GM19372 (cell line): ENCODE measurements around the gene CMYA5.
"Not testable (repeated sequence)": the region's sequence is repeated elsewhere in the genome, so short reads cannot be mapped to it uniquely, and the experiment has no call there.

Experiments used
- ATAC-seq: cut with Tn5 transposase; IDR thresholded peaks from one replicate; pipeline ENCODE4 v1.9.1; 2021; ENCODE audit warnings: mild to moderate bottlenecking, low read depth, moderate library complexity; ENCODE audit not compliant: unreplicated experiment

CMYA5 gene

DNA sequence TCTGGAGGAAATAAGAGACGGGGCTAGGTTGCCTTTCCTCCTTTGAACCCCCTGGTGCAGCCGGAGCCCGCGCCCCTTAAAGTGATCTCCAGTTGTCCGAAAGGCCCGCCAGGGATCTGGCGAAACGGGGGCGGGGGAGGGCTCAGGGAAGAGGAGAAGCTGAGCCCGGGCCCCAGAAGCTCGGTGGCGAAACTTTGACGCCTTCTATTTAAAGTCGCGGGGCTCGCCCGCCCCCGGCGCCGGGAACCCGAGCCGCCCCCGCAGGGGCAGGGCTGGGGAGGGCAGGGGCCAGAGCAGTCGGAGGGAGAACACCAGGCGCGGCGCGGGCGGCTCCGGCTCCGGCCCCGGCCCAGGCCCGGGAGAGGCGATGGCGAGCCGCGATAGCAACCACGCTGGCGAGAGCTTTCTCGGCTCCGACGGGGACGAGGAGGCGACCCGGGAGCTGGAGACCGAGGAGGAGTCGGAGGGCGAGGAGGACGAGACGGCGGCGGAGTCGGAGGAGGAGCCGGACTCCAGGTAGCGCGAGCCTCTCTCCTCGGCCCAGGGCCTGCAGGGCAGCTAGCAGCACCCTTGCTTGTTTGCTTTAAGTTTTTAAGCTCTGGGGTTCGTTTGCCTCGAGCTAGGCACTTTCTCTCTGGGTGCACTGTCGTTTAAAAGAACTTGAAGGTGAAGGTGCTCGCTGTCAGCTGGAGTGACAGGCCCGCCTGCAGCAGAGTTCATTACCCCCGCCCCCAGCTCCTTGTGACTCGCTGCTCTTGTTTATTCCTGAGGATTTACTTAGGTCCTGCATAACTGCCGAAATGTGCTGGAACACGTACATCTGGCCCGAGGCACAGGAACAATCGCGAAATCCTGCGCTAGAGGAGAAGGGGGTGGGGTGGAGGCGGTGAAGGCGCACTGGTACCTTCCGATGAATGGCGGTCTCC, at the start of gene CMYA5:
Gene CMYA5, plus strand, starts transcription at position 296 of the 926 bp plus-strand sequence. Its CDS starts 72 bp downstream, at position 368.
- no peak for ATAC-seq

DNA sequence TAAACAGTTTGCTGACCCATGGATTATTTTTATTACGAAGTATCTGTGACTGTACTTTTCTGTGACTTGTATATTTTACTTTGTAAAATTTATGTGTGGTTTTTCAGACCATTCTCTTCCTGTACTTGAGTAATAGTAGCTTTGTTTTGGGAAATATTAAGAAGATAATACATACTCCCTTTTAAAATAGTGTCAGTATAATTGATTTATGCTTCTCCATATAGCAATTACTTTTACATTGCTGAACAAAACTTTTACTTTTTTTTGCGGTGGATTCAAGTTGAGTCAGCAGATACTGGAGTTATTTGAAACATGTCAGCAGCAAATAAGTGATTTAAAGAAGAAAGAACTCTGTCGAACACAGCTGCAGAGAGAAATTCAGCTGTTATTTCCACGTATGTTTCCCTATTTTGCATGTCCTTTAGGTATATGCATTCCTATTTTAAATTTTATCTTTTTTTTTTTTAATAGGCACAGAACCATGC, 49.0 kb upstream of the CMYA5 start:
- ATAC-seq: no peak

DNA sequence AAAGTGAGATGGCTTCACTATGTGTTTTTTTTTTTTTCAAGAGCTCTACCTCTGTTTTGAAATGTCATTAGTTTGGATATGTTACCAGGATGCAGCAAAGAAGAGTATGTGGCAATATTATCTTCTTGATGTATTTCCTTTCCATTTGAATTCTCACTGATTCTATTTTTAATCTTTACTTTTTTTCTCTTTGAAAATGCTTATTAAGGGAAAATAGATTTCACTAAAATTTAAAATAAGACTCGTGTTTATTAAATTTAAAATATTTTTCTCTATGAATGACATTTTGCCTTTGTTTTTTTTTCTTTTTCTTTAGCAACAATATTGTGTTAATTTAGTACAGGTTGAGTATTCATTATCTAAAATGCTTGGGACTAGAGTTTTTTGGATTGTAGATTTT, 48.2 kb upstream of the CMYA5 start:
- no peak for ATAC-seq

DNA sequence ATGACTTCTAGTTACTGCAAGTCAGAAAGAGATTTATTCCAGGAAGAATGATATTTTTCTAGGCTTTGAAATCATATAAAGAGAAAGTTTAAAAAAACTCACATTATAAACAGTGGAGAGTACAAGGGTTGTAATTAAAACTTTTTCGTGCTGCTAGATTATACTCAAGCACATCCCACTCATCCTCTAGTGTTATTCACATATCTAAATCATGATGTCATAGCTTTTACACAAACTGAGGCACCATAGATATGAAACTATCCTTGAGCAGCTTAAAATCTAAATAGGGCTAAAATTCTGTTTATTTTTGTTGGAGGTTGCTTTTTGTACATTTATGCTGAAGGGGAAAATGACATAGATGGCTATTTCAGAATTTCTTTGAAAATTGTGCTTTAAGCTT, 47.4 kb upstream of the CMYA5 start:
- ATAC-seq: no peak

DNA sequence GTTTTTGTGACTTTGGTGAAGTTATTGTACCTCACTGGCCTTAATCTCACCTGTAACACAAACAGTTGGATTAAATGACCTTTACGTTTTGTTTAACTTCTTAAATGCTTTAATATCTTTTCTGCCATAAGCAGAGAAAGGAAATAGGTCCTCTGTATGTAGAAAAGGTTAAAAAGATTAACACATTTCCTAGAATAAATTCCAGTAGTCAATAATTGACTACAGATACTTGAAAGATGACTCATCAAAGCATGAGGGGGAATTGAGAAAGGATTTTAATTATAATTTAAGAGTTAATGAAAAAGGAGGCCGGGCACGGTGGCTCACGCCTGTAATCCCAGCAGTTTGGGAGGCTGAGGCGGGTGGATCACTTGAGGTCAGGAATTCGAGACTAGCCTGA, 35.8 kb upstream of the CMYA5 start:
- ATAC-seq: no peak

DNA sequence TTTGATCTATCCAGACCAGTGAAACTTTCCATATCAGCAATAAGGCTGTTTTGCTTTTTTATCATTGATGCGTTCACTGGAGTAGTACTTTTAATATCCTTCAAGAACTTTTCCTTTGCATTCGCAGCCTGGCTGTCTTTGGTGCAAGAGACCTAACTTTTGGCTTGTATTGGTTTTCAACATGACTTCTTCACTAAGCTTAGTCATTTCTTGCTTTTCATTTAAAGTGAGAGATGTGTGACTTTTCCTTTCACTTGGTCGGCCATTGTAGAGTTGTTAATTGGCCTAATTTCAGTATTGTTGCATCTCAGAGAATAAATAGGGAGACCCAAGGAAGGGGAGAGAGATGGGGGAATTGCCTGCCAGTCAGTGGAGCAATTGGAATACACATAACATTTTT, 26.4 kb upstream of the CMYA5 start:
- no peak for ATAC-seq

DNA sequence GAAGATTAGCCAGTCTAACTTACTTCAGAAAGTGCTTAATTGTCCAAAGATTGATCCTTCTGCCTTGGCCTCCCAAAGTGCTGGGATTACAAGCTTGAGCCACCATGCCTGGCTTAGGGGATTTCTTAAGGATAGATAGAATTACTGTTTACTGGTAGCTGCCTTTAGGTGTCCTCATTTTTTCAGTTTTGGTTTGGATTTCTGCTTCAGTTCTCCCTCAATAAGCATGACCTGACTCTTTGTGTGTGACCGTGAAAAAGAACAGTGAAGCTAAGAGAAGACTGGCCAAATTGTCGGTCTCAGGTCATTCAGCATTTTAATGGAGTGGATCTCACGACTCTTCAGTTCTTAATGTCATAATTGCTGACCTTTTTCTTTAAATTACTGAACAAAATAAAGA, 22.9 kb upstream of the CMYA5 start:
- no peak for ATAC-seq

DNA sequence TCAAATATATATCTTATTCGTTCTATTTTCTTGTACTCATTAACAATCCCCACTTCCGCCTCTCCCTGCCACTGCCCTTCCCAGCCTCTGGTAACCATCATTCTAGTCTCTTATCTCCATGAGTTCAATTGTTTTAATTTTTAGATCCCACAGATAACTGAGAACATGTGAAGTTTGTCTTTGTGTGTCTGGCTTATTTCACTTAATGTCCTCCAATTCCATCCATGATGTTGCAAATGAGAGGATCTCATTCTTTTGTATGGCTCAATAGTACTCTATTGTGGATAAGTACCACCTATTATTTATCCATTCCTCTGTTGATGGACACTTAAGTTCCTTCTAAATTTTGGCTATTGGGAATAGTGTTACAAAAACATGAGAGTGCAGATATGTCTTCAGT, 17.2 kb upstream of the CMYA5 start:
- ATAC-seq: no peak

DNA sequence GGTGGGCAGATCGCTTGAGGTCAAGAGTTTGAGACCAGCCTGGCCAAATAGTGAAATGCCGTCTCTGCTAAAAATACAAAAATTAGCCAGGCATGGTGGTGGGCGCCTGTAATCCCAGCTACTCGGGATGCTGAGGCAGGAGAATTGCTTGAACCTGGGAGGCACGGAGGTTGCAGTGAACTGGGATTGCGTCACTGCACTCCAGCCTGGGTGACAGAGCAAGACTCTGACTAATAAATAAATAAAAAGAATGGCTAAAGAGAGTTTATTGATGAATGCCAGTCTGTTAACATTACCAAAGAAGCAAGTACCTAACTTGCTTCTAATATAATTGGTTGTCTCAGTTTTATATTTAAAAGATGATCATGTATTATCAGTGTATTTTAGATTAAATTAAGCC, 13.3 kb upstream of the CMYA5 start:
- ATAC-seq: not testable (repeated sequence)

DNA sequence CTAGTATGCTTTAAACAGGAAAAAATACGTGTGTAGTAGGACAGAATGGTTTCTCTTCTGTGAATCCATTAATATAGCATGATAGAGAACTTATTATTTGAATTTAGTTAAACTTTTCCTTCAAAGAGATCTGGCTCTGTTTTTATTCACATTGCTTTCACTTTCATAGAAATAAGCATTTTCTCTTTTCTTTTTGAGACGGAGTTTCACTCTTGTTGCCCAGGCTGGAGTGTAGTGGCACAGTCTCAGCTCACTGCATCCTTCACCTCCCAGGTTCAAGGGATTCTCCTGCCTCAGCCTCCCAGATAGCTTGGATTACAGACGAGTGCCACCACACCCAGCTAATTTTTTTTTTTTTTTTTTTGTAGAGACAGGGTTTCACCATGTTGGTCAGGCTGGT, 7.5 kb upstream of the CMYA5 start:
- ATAC-seq: not testable (repeated sequence)

DNA sequence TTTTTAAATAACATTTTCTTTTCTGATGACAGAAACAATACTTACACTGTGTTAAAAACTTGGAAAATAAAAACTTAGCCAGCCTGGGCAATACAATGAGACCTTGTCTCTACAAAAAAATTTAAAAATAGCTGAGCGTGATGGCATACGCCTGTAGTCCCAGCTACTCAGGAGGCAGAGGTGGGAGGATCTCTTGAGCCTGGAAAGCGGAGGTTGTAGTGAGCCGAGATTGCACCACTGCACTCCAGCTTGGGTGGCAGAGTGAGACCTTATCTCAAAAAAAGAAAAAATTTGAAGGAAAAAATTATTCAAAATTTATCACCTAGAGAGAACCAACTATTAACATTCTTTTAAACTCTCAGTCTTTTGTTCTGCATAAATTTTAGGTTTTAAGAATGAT, 4.9 kb upstream of the CMYA5 start:
- no peak for ATAC-seq

DNA sequence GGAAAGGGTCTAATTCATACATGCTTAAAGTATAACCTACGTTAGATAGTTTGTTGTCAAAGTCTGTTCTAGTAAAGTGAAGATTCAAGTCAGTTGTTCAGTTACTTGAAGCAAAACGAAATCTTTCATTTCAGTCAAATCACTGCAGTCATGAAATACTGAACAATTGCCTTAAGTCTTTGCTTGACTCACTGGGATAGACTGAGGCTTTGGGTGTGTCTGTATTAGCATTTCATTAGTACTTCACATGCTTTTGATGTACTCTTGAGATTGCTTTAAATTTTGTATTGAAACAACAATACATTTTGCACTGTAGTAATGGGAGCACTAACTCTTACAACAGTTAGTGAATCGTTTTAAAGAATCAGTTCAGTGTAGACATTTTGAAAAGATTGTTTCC, 4.0 kb upstream of the CMYA5 start:
- no peak for ATAC-seq

DNA sequence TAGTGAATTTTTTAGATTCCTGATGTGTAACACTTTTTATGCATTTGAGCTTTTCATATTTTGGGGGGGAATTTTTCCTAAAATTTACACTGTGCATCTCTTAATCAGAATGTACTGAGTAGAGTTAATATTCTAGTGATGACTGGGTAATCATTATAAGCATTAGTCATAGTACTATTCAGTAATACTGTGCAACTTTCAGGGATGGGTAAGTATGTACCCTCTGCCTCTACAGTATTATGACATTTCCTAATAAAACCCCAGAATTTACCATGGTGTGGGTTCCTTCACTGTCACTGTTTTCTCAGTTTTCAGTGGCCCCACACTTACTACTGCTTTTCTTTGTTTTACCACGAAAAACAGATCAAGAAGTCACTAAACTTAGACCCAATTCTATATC, 2.8 kb upstream of the CMYA5 start:
- no peak for ATAC-seq

DNA sequence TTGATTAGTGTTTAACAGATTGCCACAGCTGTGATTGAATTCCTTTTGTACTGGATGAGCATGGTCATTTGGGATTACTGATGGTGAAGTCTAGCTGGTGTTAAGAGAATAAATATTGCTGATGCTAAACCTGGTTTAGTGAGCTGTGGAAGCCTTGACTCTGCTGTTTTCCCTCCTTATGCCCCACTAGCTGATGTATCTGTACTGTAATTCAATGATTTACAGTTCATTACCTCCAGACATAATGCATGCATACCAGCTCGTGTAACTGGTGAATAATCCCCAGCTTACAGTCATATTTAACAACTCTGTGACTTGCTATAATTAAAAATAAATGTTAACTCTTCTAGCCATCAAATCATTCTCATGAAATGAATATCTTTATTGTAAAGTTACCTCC, 1.7 kb upstream of the CMYA5 start:
- no peak for ATAC-seq

DNA sequence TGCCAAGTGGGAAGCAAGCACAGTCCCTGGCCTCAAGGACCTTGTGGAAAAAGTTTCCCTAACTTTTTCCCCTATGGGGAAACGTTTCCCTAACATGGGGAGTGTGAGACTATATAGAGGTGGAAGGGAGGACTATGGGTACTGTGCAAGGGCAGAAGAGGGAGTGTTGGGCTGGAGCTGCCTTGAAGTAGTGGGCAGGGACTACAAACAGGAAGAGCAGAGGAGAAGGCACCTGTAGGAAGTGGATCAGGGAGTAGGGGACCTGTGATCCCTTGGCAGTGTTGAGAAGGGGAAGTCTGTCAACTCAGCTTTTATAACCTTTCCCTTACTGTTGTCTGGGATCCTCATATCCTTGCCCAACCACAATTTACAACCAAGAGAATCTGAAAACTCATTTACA, 1.4 kb downstream of the CMYA5 start:
- no peak for ATAC-seq

DNA sequence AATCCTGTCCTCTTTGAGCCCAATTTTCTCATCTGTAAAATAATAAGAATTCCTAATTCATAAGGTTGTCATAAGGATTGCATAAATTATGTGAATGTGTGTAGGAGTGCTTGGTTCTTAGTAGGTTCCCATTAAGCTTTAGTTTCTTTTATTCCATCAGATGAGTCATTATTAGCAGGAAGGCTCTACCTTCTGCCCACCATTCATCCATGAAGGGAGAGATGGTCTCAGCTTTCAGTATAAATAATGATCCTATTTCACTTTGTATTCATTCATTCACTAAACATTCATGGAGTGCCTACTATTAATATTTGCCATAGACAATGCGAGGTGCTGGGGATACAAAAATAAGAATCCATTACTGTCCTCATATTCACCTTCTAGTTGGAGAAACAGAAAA, 3.0 kb downstream of the CMYA5 start:
- no peak for ATAC-seq

DNA sequence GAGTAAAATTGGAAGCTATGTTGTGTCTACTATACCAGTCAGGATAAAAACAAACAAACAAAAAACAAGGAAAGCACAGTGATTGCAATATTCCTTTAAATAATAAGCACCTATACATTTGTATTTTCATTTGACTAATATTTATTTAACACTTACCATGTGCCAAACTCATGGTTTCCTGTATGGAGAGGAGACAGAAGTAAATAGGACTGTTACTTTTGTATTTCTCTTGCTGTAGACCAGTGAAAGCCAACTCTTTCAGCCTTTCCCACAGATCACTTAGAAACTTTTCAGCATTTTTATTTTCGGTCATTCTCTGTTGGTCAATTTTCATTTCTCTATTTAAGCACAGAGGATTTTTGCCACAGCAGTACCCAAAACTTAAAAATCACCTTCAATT, 4.5 kb downstream of the CMYA5 start:
- no peak for ATAC-seq

DNA sequence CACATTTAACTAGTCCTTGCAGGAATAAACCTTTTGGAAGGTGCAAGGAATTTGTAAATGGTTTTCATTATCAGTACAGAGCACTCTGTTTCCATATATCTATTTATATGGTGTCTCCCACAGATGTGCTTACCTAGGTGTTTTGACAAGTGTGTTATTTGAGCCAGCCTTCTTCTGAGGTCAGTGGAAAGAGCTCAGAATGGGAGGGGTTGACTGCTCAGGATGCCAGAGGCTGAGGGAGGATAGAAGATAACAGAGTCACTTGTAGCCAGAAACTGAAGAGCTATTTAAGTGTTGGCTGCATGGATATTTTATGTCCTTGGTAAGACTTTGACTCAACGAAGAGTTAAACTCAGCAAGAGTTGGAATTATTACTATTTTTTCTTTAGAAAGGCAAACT, 5.0 kb downstream of the CMYA5 start:
- no peak for ATAC-seq

DNA sequence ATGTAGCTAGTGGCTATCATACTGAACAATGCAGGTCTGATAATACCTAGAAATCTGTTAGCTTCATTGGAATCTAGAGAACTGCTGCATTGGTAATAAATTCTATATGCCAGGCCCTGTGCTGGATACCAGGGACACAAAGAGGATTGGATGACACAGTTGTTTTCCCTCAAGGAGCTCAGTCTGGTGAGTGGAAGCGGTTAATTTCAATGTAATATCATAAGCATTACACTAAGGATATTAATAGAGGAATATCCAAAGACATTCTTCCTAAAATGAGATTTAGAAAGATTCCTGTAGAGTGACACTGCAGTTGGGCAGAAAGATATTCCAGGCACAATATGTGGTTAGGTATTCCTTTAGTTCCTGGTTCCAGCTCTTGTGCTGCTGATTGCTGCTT, 5.9 kb downstream of the CMYA5 start:
- ATAC-seq: no peak

DNA sequence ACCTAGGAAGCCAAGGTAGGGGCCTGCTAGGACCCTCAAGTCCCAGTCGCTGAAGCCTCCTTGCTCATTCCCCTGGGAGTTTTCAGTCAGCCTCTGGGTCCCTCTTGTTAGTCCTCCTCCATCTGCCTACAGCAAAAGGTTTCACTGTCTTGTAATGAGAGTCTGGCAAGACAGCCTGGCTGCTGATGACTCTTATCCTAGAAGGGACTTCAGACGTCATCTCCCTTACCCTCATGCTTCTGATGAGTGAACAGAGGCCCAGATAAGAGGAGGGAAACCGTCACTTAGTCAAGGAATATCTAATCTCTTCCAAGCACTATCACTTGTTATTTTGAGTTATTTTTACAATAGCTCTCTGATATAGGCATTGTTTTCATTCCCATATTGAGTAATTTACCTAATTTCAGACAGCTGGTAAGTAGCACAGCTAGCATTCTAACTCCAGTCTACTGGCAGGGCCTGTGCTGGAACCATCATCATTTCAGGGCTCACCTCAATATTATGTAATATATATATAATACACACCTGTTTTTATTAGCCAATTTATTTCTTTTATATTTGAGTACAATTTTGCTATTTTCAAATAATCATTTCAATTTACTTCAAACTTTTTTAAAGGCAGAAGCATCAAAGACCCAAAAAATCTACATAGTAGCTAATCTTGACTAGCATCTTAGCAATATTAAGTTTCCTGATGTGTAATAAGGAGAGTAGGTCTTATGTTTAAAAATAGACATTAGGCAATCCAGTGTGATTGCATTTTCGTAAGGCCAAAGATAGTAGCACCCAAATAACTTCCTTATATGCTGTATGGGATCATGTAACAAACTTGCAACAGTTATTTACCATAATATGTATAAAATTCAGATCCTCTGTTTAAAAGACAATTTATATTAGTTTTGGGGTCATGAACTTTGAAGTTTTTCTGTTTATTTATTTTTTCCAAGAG, 7.9 kb downstream of the CMYA5 start:
- ATAC-seq: no peak

DNA sequence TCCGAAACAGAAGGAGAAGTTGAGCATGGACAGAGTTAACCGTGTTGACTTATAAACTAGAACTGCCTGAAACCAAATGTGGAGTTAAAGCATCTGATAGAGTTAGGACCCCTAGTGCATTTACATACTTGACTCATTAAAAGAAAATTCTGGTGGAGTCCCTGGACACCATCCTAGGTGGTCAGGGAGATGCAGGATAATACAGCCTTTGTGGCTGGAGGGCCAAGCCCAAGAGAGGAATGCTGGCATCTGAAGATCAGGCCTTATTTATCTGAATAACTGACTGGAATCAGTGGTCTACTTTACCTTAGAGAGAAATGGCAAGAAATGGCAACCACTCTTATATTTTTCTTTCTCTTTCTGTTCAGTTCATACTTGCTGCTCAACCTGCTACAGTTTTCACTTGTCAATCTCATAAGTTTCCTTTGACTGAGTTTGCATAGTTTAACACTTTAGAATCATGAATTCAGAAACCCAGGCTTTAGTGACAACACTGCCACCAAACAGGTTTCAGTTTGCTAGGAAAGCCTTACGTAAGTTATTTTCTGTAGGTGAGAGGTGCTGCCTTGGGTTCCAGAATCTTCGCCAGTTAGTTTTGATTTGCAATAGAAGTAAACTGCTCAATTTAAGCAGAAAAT, 10.2 kb downstream of the CMYA5 start:
- ATAC-seq: peak; percentile 86
